ENCODE data around the gene GLYR1.

DNA sequence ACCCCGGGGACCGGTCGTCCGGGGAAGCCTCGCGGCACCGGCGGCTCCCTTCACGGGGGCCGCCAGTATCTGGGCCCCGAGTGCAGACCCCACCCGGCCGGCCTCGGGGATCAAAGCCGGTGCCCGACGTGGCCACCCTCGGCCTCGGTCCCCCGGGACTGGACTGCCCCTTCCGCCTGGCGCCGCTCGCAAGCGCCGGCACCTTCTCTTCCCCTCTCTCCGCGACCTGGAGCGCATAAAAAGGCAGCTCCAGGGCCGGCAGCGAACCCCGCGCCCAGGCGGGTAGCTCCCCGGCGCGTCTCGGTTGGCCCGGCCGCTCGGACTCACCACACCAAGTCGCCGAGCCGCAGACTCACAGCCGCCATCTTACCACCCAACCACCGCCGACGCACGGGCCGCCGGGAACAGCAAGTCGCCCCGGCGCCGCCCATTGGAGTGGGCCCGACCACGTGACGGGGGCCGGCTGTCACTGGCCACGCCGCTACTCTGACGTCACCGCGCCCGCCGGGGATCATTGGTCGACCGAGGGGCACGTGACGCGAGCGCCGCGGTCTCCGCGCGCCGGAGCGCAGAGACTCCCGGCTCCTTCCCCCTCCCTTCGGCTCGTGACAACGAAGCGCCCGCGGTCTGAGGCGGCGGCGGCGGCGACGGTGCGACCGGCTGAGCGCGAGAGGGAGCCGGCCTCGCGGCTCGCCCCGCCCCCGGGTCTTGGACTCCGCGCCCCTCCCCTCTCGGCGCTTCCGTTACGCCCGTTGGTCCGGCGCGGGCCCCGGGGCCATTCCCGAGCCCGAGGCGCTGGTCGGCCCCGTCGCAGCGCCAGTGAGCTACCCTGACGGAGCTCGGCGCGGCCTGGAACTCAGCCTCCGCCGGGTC lies at the start of gene GLYR1, which contains the start of gene UBN1:
- TF ChIP-seq, protein P1, sequence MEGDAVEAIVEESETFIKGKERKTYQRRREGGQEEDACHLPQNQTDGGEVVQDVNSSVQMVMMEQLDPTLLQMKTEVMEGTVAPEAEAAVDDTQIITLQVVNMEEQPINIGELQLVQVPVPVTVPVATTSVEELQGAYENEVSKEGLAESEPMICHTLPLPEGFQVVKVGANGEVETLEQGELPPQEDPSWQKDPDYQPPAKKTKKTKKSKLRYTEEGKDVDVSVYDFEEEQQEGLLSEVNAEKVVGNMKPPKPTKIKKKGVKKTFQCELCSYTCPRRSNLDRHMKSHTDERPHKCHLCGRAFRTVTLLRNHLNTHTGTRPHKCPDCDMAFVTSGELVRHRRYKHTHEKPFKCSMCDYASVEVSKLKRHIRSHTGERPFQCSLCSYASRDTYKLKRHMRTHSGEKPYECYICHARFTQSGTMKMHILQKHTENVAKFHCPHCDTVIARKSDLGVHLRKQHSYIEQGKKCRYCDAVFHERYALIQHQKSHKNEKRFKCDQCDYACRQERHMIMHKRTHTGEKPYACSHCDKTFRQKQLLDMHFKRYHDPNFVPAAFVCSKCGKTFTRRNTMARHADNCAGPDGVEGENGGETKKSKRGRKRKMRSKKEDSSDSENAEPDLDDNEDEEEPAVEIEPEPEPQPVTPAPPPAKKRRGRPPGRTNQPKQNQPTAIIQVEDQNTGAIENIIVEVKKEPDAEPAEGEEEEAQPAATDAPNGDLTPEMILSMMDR (IDR thresholded peaks at IDR 0.05; ENCODE audit: low read length): no peak
- TF ChIP-seq EZH2 (IDR thresholded peaks at IDR 0.05; ENCODE audit: borderline replicate concordance, low read length): no peak

Data from OCI-LY1 (cell line).